Measurements from ENCODE around the gene ZFHX2. TPM values are rescaled to one million over a fixed set of nuclear protein-coding genes. Genes with fewer than 3 reads are reported as not detected.

The ZFHX2 gene
- total RNA-seq, 2 donors from 2014 or later, result 0.49 to 1.9 TPM

- intact Hi-C loops (cut with DNase I, micrococcal nuclease), result no loop called here
- DNase-seq (no peak), ATAC-seq (no peak)
These were observed 18.9 kb downstream of the ZFHX2 start for GRCh38 chr14:23532658-23533057.

- DNase-seq (no peak), ATAC-seq (no peak)
- intact Hi-C loops (cut with DNase I, micrococcal nuclease), result no loop called here
These were observed 20.2 kb downstream of the ZFHX2 start for GRCh38 chr14:23531391-23531790.

GRCh38 chr14:23530375-23531055 lies 21.1 kb downstream of the ZFHX2 start:
- no peak for DNase-seq
- intact Hi-C loops (cut with DNase I, micrococcal nuclease), result no loop called here
- ATAC-seq, result no peak

GRCh38 chr14:23529016-23529415 lies 22.5 kb downstream of the ZFHX2 start:
- no peak for DNase-seq
- intact Hi-C loops (cut with DNase I, micrococcal nuclease), result no loop called here
- no peak for ATAC-seq

- no peak for ATAC-seq
- DNase-seq, result no peak
- intact Hi-C loops (cut with DNase I, micrococcal nuclease), result no loop called here
These were observed 23.0 kb downstream of the ZFHX2 start for GRCh38 chr14:23528555-23528954.

GRCh38 chr14:23525611-23526010 lies 26.0 kb downstream of the ZFHX2 start:
- DNase-seq (no peak), ATAC-seq (no peak)
- intact Hi-C loops (cut with DNase I, micrococcal nuclease), result no loop called here

- ATAC-seq, result no peak
- no peak for DNase-seq
- intact Hi-C loops (cut with DNase I, micrococcal nuclease), result no loop called here
These were observed 26.6 kb downstream of the ZFHX2 start for GRCh38 chr14:23524954-23525353.

GRCh38 chr14:23523229-23524016 lies 28.1 kb downstream of the ZFHX2 start:
- intact Hi-C loops (cut with DNase I, micrococcal nuclease), result no loop called here
- ATAC-seq (no peak), DNase-seq (no peak)

GRCh38 chr14:23522643-23523198 lies 28.8 kb downstream of the ZFHX2 start:
- no peak for DNase-seq
- no peak for ATAC-seq
- intact Hi-C loops (cut with DNase I, micrococcal nuclease), result no loop called here

GRCh38 chr14:23521785-23522640 lies 29.6 kb downstream of the ZFHX2 start:
- intact Hi-C loops (cut with DNase I, micrococcal nuclease), result no loop called here
- no peak for DNase-seq
- no peak for ATAC-seq

GRCh38 chr14:23520899-23521533 lies 30.5 kb downstream of the ZFHX2 start:
- DNase-seq (no peak), ATAC-seq (no peak)
- intact Hi-C loops (cut with DNase I, micrococcal nuclease), result no loop called here

- no peak for ATAC-seq
- DNase-seq, result no peak
These were observed 32.9 kb downstream of the ZFHX2 start for GRCh38 chr14:23518709-23519108.

GRCh38 chr14:23517650-23518326 lies 33.8 kb downstream of the ZFHX2 start:
- no peak for ATAC-seq
- no peak for DNase-seq
- intact Hi-C loops (cut with DNase I, micrococcal nuclease), result no loop called here

More at GRCh38 chr14:23518709-23519108, 32.9 kb downstream of the ZFHX2 start:
- intact Hi-C loops (cut with DNase I, micrococcal nuclease), result no loop called here

- no peak for ATAC-seq
- DNase-seq, result no peak
- intact Hi-C loops (cut with DNase I, micrococcal nuclease), result no loop called here
These were observed 37.0 kb downstream of the ZFHX2 start for GRCh38 chr14:23514644-23514957.

- intact Hi-C loops (cut with DNase I, micrococcal nuclease), result no loop called here
- ATAC-seq (no peak), DNase-seq (no peak)
These were observed 37.5 kb downstream of the ZFHX2 start for GRCh38 chr14:23513818-23514643.

- no peak for DNase-seq
- ATAC-seq, result no peak
- intact Hi-C loops (cut with DNase I, micrococcal nuclease), result no loop called here
These were observed 38.4 kb downstream of the ZFHX2 start for GRCh38 chr14:23513005-23513817.

- intact Hi-C loops (cut with DNase I, micrococcal nuclease), result no loop called here
- DNase-seq (no peak), ATAC-seq (no peak)
These were observed 39.4 kb downstream of the ZFHX2 start for GRCh38 chr14:23512156-23512555.

All from left colon (tissue), 2 donors.